Suprapubic skin (tissue), 4 donors: ENCODE data around the gene INPP5E.

Experiments
- CTCF ChIP-seq, 2 donors: fragments of 200-600 bp in 1 of 2; fragments of 450-650 bp in 1 of 2; sonication (generic) in 1 of 2; IDR thresholded peaks; one replicate each; pipeline ENCODE4 v1.5.1; 2016 to 2019; ENCODE audit warnings: antibody characterized with exemption in 2 of 2, mild to moderate bottlenecking in 1 of 2, moderate library complexity in 1 of 2
- POLR2A ChIP-seq, 2 donors: fragments of 450-650 bp; IDR thresholded peaks; one replicate each; pipeline ENCODE4 v1.6.1; 2017; ENCODE audit warnings: antibody characterized with exemption in 2 of 2, mild to moderate bottlenecking in 2 of 2, moderate library complexity in 2 of 2
- POLR2AphosphoS5 ChIP-seq, 3 donors: sonication (generic); formaldehyde crosslinking; IDR thresholded peaks; one replicate each; pipeline ENCODE4 v1.6.1; 2017; ENCODE audit warnings: antibody characterized with exemption in 3 of 3

GRCh38 chr9:136379891-136380290 is 59.8 kb downstream of the INPP5E start:
- TF ChIP-seq CTCF (IDR thresholded peaks at IDR 0.05), result no peak
- no peak for TF ChIP-seq POLR2A (IDR thresholded peaks at IDR 0.05)
- no peak for TF ChIP-seq POLR2AphosphoS5 (IDR thresholded peaks at IDR 0.05)
